Endodermal cell (in vitro differentiated cells): Measurements from ENCODE around the gene MADD. TPM values are rescaled to one million over a fixed set of nuclear protein-coding genes. Genes with fewer than 3 reads are reported as not detected.

Experiments used
- DNase-seq: peaks from one replicate; pipeline ENCODE4 v3.0.0-alpha.2; 2017
- H3K27ac ChIP-seq: 2 replicates; pipeline ENCODE4 v1.5.1; 2013; ENCODE audit warnings: mild to moderate bottlenecking, low read depth, low read length, moderate library complexity
- H3K27me3 ChIP-seq: 2 replicates; pipeline ENCODE4 v1.6.1; 2013; ENCODE audit warnings: mild to moderate bottlenecking, low read length, moderate library complexity; ENCODE audit not compliant: insufficient read depth, control insufficient read depth, poor library complexity, severe bottlenecking
- H3K36me3 ChIP-seq: 2 replicates; pipeline ENCODE4 v1.7.0; 2013; ENCODE audit warnings: mild to moderate bottlenecking, low read length, moderate library complexity; ENCODE audit not compliant: control insufficient read depth, insufficient read depth
- H3K4me1 ChIP-seq: one replicate; pipeline ENCODE4 v1.7.0; 2013; ENCODE audit warnings: low read length; ENCODE audit not compliant: control insufficient read depth, insufficient read depth
- H3K4me3 ChIP-seq: 2 replicates; pipeline ENCODE4 v1.5.1; 2013; ENCODE audit warnings: mild to moderate bottlenecking, low read length, moderate library complexity
- H3K9ac ChIP-seq: 2 replicates; pipeline ENCODE4 v1.6.1; 2013; ENCODE audit warnings: mild to moderate bottlenecking, low read length, moderate library complexity; ENCODE audit not compliant: poor library complexity, severe bottlenecking; ENCODE audit errors: extremely low read depth
- H3K9me3 ChIP-seq: 2 replicates; pipeline ENCODE4 v1.6.1; 2013; ENCODE audit warnings: mild to moderate bottlenecking, low read length, moderate library complexity; ENCODE audit not compliant: control insufficient read depth
- H3K27ac Mint-ChIP-seq: 2 replicates; pipeline ENCODE4 v1.8.0; 2020; ENCODE audit warnings: mixed read lengths
- H3K27me3 Mint-ChIP-seq: 2 replicates; pipeline ENCODE4 v1.8.0; 2021; ENCODE audit warnings: mild to moderate bottlenecking, mixed read lengths; ENCODE audit not compliant: insufficient read depth
- H3K36me3 Mint-ChIP-seq: 2 replicates; pipeline ENCODE4 v1.8.0; 2020; ENCODE audit warnings: low read depth, mixed read lengths
- H3K4me1 Mint-ChIP-seq: 2 replicates; pipeline ENCODE4 v1.8.0; 2020; ENCODE audit warnings: mixed read lengths
- H3K4me3 Mint-ChIP-seq: 2 replicates; pipeline ENCODE4 v1.8.0; 2020; ENCODE audit warnings: mild to moderate bottlenecking, moderate library complexity, mixed read lengths
- H3K9me3 Mint-ChIP-seq: 2 replicates; pipeline ENCODE4 v1.8.0; 2020; ENCODE audit warnings: mild to moderate bottlenecking, mixed read lengths
- WGBS, 2 experiments: methylation state at CpG; one replicate each; pipeline versions ENCODE4 v1.1.5 to v1.1.7; 2013; ENCODE audit warnings: missing lambda C conversion rate in 2 of 2, mixed read lengths in 1 of 2; ENCODE audit not compliant: insufficient coverage in 1 of 2, insufficient read length in 1 of 2; 5-methylcytosine and 5-hydroxymethylcytosine counted together
- total RNA-seq, 2 donors: library from RNA; stranded (reverse); fragmentation: NEBNext Ultra II Directional in 1 of 2; extraction: Animal tissue kit (Norgen Biotek cat#: 25700) in 1 of 2; gene quantifications; 2 replicates in 1 of 2; 3 replicates in 1 of 2; pipeline ENCODE4 v1.2.1, GENCODE V29; 2021
- TF ChIP-seq, protein P1 (sequence below): fragments of 200-600 bp; sonication (generic); conservative IDR thresholded peaks from 2 replicates; pipeline ENCODE4 v1.5.0; 2021; ENCODE audit warnings: antibody characterized with exemption, mild to moderate bottlenecking

The MADD gene
- total RNA-seq, 2 donors from 2014 or later: 30.2 to 36.0 TPM

- Histone ChIP-seq H3K27ac (no peak overlapping the region), H3K36me3 (peaks cover 26% of the 10 kb centered on the region), H3K9me3 (no peaks in the 10 kb centered on the region), H3K27me3 (no peaks in the 10 kb centered on the region), H3K4me3 (no peak overlapping the region), H3K4me1 (no peaks in the 10 kb centered on the region), H3K9ac (no peak overlapping the region)
- H3K27ac Mint-ChIP-seq: no peak overlapping the region
- TF ChIP-seq, protein P1, sequence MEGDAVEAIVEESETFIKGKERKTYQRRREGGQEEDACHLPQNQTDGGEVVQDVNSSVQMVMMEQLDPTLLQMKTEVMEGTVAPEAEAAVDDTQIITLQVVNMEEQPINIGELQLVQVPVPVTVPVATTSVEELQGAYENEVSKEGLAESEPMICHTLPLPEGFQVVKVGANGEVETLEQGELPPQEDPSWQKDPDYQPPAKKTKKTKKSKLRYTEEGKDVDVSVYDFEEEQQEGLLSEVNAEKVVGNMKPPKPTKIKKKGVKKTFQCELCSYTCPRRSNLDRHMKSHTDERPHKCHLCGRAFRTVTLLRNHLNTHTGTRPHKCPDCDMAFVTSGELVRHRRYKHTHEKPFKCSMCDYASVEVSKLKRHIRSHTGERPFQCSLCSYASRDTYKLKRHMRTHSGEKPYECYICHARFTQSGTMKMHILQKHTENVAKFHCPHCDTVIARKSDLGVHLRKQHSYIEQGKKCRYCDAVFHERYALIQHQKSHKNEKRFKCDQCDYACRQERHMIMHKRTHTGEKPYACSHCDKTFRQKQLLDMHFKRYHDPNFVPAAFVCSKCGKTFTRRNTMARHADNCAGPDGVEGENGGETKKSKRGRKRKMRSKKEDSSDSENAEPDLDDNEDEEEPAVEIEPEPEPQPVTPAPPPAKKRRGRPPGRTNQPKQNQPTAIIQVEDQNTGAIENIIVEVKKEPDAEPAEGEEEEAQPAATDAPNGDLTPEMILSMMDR: no peak
- peaks cover 35% of the 10 kb centered on the region for H3K36me3 Mint-ChIP-seq
- no peaks in the 10 kb centered on the region for H3K4me1 Mint-ChIP-seq
- WGBS, 2 experiments: 88 to 94% methylated on average over 1 of the region's 2 CpGs
- no peaks in the 10 kb centered on the region for H3K27me3 Mint-ChIP-seq
- H3K9me3 Mint-ChIP-seq: no peaks in the 10 kb centered on the region
- H3K4me3 Mint-ChIP-seq: no peak overlapping the region
- DNase-seq: no peak
Measured at GRCh38 chr11:47318166-47318565, 48.2 kb downstream of the MADD start.

DNA sequence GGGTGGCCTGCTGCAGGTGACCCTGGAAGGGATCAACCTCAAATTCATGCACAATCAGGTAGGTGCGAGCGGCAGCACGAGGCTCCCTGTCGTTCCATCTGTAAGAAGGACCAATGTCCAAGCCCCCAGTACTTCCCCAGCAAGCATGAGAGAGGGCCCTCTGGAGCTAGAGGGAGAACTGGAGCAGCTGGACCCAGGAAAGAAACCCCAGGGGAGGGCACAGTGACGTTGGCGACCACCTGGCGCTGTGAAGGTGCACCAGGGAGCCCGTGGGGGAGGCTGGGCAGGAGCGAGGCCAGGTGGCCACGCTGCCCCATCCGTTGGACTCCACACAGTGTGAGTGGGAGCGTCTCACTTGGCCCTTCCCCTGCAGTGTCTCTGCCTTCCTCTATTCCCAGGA is 54.6 kb downstream of the MADD start:
- TF ChIP-seq, protein P1: no peak
- H3K27ac Mint-ChIP-seq: no peak overlapping the region
- no peaks in the 10 kb centered on the region for H3K9me3 ChIP-seq
- H3K27ac ChIP-seq: no peak overlapping the region
- no peaks in the 10 kb centered on the region for H3K4me1 ChIP-seq
- H3K36me3 ChIP-seq: peaks cover 6% of the 10 kb centered on the region
- no peaks in the 10 kb centered on the region for H3K9me3 Mint-ChIP-seq
- no peak for DNase-seq
- H3K4me3 Mint-ChIP-seq: no peak overlapping the region
- no peaks in the 10 kb centered on the region for H3K27me3 Mint-ChIP-seq
- no peak overlapping the region for H3K9ac ChIP-seq
- H3K4me1 Mint-ChIP-seq: no peaks in the 10 kb centered on the region
- WGBS, 2 experiments: 91 to 93% methylated on average over 7 to 12 of the region's 12 CpGs
- H3K27me3 ChIP-seq: no peaks in the 10 kb centered on the region
- no peak overlapping the region for H3K4me3 ChIP-seq
- peaks cover 23% of the 10 kb centered on the region for H3K36me3 Mint-ChIP-seq

GRCh38 chr11:47325271-47326041 is 55.5 kb downstream of the MADD start:
- TF ChIP-seq, protein P1: no peak
- Histone ChIP-seq H3K9me3 (no peaks in the 10 kb centered on the region), H3K9ac (no peak overlapping the region), H3K36me3 (peaks cover 6% of the 10 kb centered on the region), H3K27ac (no peak overlapping the region), H3K27me3 (no peaks in the 10 kb centered on the region), H3K4me1 (no peaks in the 10 kb centered on the region), H3K4me3 (no peak overlapping the region)
- 93 to 98% methylated on average over 8 to 15 of the region's 15 CpGs for whole genome bisulfite sequencing, 2 experiments
- Mint-ChIP-seq H3K4me1 (no peaks in the 10 kb centered on the region), H3K27me3 (no peaks in the 10 kb centered on the region), H3K36me3 (peaks cover 23% of the 10 kb centered on the region), H3K9me3 (no peaks in the 10 kb centered on the region), H3K4me3 (no peak overlapping the region), H3K27ac (no peak overlapping the region)
- no peak for DNase-seq
